ENCODE results near the gene CREBRF. TPM values are rescaled to one million over a fixed set of nuclear protein-coding genes. Genes with fewer than 3 reads are reported as not detected.

The CREBRF gene
- total and polyA plus RNA-seq, 4 donors, result 2.0 to 12.0 (median 7.7) TPM

GRCh38 chr5:173093606-173094005 lies 37.5 kb downstream of the CREBRF start (continued):
- TF ChIP-seq SP1 (IDR thresholded peaks at IDR 0.05) (no peak), FOXA1 (IDR thresholded peaks at IDR 0.05) (no peak)

- TF ChIP-seq HNF4G (IDR thresholded peaks at IDR 0.05) (no peak), HNF4A (conservative IDR thresholded peaks at IDR 0.05) (no peak), NR2F2 (IDR thresholded peaks at IDR 0.05) (no peak), TAF1 (conservative IDR thresholded peaks at IDR 0.05) (no peak), MAX (IDR thresholded peaks at IDR 0.05) (no peak), ZBTB33 (IDR thresholded peaks at IDR 0.05) (no peak), YY1 (IDR thresholded peaks at IDR 0.05) (no peak), EGR1 (IDR thresholded peaks at IDR 0.05; ENCODE audit: low read depth in 2 of 2) (no peak), ATF3 (IDR thresholded peaks at IDR 0.05) (no peak)
- H3K27ac ChIP-seq (ENCODE audit: low read depth in 1 of 2, low read length in 2 of 2), result no peak overlapping the region
- H3K4me3 ChIP-seq (ENCODE audit: low read depth in 1 of 3, low read length in 3 of 3), result no peak overlapping the region
- peaks cover 0 to 8% (median 0%) of the 10 kb centered on the region in 4 donors for H3K4me1 ChIP-seq (ENCODE audit: control insufficient read depth in 4 of 4, insufficient read depth in 4 of 4, low read length in 3 of 4)
- H3K9me3 ChIP-seq (ENCODE audit: control insufficient read depth in 4 of 4, low read length in 3 of 4), result no peaks in the 10 kb centered on the region
- H3K27me3 ChIP-seq (ENCODE audit: control insufficient read depth in 4 of 4, insufficient read depth in 4 of 4, low read length in 3 of 4), result no peaks in the 10 kb centered on the region
- no peak for DNase-seq (ENCODE audit: low spot score)
- 59% methylated on average over 4 of the region's 4 CpGs for WGBS
- peaks cover 0 to 15% (median 12%) of the 10 kb centered on the region in 4 donors for H3K36me3 ChIP-seq (ENCODE audit: control insufficient read depth in 4 of 4, insufficient read depth in 3 of 4, low read depth in 1 of 4, low read length in 3 of 4)
- H3K9ac ChIP-seq (ENCODE audit: low read depth in 1 of 2, low read length in 2 of 2), result no peak overlapping the region
Measured at GRCh38 chr5:173094012-173094661, 38.0 kb downstream of the CREBRF start.

- no peak for DNase-seq (ENCODE audit: low spot score)
- TF ChIP-seq SP1 (IDR thresholded peaks at IDR 0.05) (no peak), TAF1 (conservative IDR thresholded peaks at IDR 0.05) (no peak), HNF4A (conservative IDR thresholded peaks at IDR 0.05) (no peak), REST (IDR thresholded peaks at IDR 0.05) (no peak), CTCF (IDR thresholded peaks at IDR 0.05; ENCODE audit: low read depth, low read length, missing input control) (no peak)
- H3K27me3 ChIP-seq (ENCODE audit: control insufficient read depth in 4 of 4, insufficient read depth in 4 of 4, low read length in 3 of 4), result no peaks in the 10 kb centered on the region
- no peak overlapping the region for H3K9ac ChIP-seq (ENCODE audit: low read depth in 1 of 2, low read length in 2 of 2)
- H3K4me1 ChIP-seq (ENCODE audit: control insufficient read depth in 4 of 4, insufficient read depth in 4 of 4, low read length in 3 of 4), result peaks cover 0 to 5% (median 0%) of the 10 kb centered on the region in 4 donors
- H3K27ac ChIP-seq (ENCODE audit: low read depth in 1 of 2, low read length in 2 of 2), result no peak overlapping the region
- no peak overlapping the region for H3K4me3 ChIP-seq (ENCODE audit: low read depth in 1 of 3, low read length in 3 of 3)
- no peaks in the 10 kb centered on the region for H3K9me3 ChIP-seq (ENCODE audit: control insufficient read depth in 4 of 4, low read length in 3 of 4)
- H3K36me3 ChIP-seq (ENCODE audit: control insufficient read depth in 4 of 4, insufficient read depth in 3 of 4, low read depth in 1 of 4, low read length in 3 of 4), result peaks cover 1 to 4% (median 3%) of the 10 kb centered on the region in 4 donors
Measured at GRCh38 chr5:173098787-173099186, 42.6 kb downstream of the CREBRF start.
